ENCODE results near the gene COPB1.

- TF ChIP-seq POLR2A (IDR thresholded peaks at IDR 0.05; ENCODE audit: low read depth) = no peak
- TF ChIP-seq EP300 (IDR thresholded peaks at IDR 0.05) = no peak
- no peak for TF ChIP-seq CTCF (IDR thresholded peaks at IDR 0.05)
- TF ChIP-seq POLR2AphosphoS5 (IDR thresholded peaks at IDR 0.05) = no peak
These were observed 23.2 kb upstream of the COPB1 start for GRCh38 chr11:14522801-14523200.
